Measurements from ENCODE around the gene RADIL.

- TF ChIP-seq EZH2 (IDR thresholded peaks at IDR 0.05; ENCODE audit: borderline replicate concordance, low read depth, low read length, poor library complexity, severe bottlenecking) (no peak), CTCF (conservative IDR thresholded peaks at IDR 0.05; ENCODE audit: low read depth, low read length) (no peak)
Observed at GRCh38 chr7:4825081-4825480, 58.4 kb downstream of the RADIL start.
